Vagina (tissue), 2 donors: ENCODE measurements around the gene NAE1. TPM values are rescaled to one million over a fixed set of nuclear protein-coding genes. Genes with fewer than 3 reads are reported as not detected.

Experiments used
- DNase-seq, 2 donors: peaks; one replicate each; pipeline ENCODE4 v3.0.0-alpha.2; 2017; ENCODE audit errors: extremely low spot score in 2 of 2
- H3K27ac ChIP-seq: fragments of 200-600 bp; sonication (generic); one replicate; pipeline ENCODE4 v1.5.1; 2019
- H3K27me3 ChIP-seq: fragments of 200-600 bp; sonication (generic); one replicate; pipeline ENCODE4 v1.5.1; 2019
- H3K36me3 ChIP-seq, 2 donors: fragments of 200-600 bp; sonication (generic); one replicate each; pipeline ENCODE4 v1.5.1; 2017 to 2019
- H3K4me1 ChIP-seq: fragments of 200-600 bp; sonication (generic); one replicate; pipeline ENCODE4 v1.5.1; 2019
- H3K4me3 ChIP-seq, 2 donors: fragments of 200-600 bp; sonication (generic); 1 replicate in 1 of 2; 2 replicates in 1 of 2; pipeline ENCODE4 v1.5.1; 2016 to 2019
- H3K9me3 ChIP-seq: fragments of 200-600 bp; sonication (generic); one replicate; pipeline ENCODE4 v1.5.1; 2019
- CTCF ChIP-seq, 3 experiments: fragments of 450-650 bp in 2 of 3; fragments of 200-600 bp in 1 of 3; sonication (generic) in 1 of 3; IDR thresholded peaks; one replicate each; pipeline ENCODE4 v1.5.1; 2017 to 2019; ENCODE audit warnings: antibody characterized with exemption in 3 of 3, mild to moderate bottlenecking in 2 of 3, moderate library complexity in 2 of 3
- POLR2A ChIP-seq, 2 donors: fragments of 450-650 bp; IDR thresholded peaks; one replicate each; pipeline ENCODE4 v1.6.1; 2017; ENCODE audit warnings: antibody characterized with exemption in 2 of 2, mild to moderate bottlenecking in 2 of 2, moderate library complexity in 2 of 2
- POLR2AphosphoS5 ChIP-seq, 2 donors: sonication (generic); formaldehyde crosslinking; IDR thresholded peaks; one replicate each; pipeline ENCODE4 v1.9.0; 2017; ENCODE audit warnings: antibody characterized with exemption in 2 of 2, mild to moderate bottlenecking in 2 of 2, low read depth in 1 of 2; ENCODE audit not compliant: insufficient read depth in 1 of 2
- intact Hi-C: fragments of 100-400 bp; cut with DNase I; formaldehyde crosslinking; loops from one replicate; pipeline ENCODE4 v1.15.1; 2023
- total RNA-seq: library from RNA; depleted of rRNA; stranded (reverse); fragments of >200 nt; gene quantifications from one replicate; pipeline ENCODE4 v1.2.3, GENCODE V29; 2016

NAE1 gene
- 30.0 TPM for total RNA-seq

- peak; percentile 85 to 99 (median 88) for TF ChIP-seq CTCF (IDR thresholded peaks at IDR 0.05)
- peak in 1 of 2 donors; percentile 84 for TF ChIP-seq POLR2A (IDR thresholded peaks at IDR 0.05)
- TF ChIP-seq POLR2AphosphoS5 (IDR thresholded peaks at IDR 0.05; ENCODE audit: insufficient read depth in 1 of 2, low read depth in 1 of 2): peak in 1 of 2 donors; percentile 84
- H3K27me3 ChIP-seq: no peaks in the 10 kb centered on the region
- peaks cover 20% of the 10 kb centered on the region for H3K4me1 ChIP-seq
- peaks cover 0 to 6% of the 10 kb centered on the region in 2 donors for H3K36me3 ChIP-seq
- intact Hi-C loops: no loop called here
- peak within 1 kb of the TSS; percentile 71 to 72 for H3K4me3 ChIP-seq
- DNase-seq: peak in 1 of 2 donors; percentile 69
- H3K27ac ChIP-seq: peak within 1 kb of the TSS; percentile 89
- H3K9me3 ChIP-seq: no peaks in the 10 kb centered on the region
Measured at GRCh38 chr16:66830422-66831404, at the start of gene NAE1. Gene NAE1, minus strand, starts transcription at chr16:66830976. Its CDS starts 77 bp downstream, at chr16:66830899.

GRCh38 chr16:66878067-66878466 is 47.3 kb upstream of the NAE1 start:
- Histone ChIP-seq H3K27ac (no peak overlapping the region), H3K4me1 (peaks cover 20% of the 10 kb centered on the region), H3K9me3 (no peaks in the 10 kb centered on the region), H3K4me3 (no peak overlapping the region), H3K36me3 (no peaks in the 10 kb centered on the region), H3K27me3 (no peaks in the 10 kb centered on the region)
- TF ChIP-seq POLR2A (IDR thresholded peaks at IDR 0.05) (no peak), CTCF (IDR thresholded peaks at IDR 0.05) (no peak), POLR2AphosphoS5 (IDR thresholded peaks at IDR 0.05; ENCODE audit: insufficient read depth in 1 of 2, low read depth in 1 of 2) (no peak)
- intact Hi-C loops: loop anchor here (10.0 kb wide), 1 partner anchor 473 kb away; no protein-coding TSS in a partner anchor
- DNase-seq: no peak

- no peaks in the 10 kb centered on the region for H3K27me3 ChIP-seq
- no peak overlapping the region for H3K4me3 ChIP-seq
- no peaks in the 10 kb centered on the region for H3K36me3 ChIP-seq
- peak overlapping the region; percentile 24 for H3K27ac ChIP-seq
- no peak for DNase-seq
- intact Hi-C loops: loop anchor here (10.0 kb wide), 1 partner anchor 469 kb away; no protein-coding TSS in a partner anchor
- TF ChIP-seq POLR2A (IDR thresholded peaks at IDR 0.05) (no peak), POLR2AphosphoS5 (IDR thresholded peaks at IDR 0.05; ENCODE audit: insufficient read depth in 1 of 2, low read depth in 1 of 2) (no peak), CTCF (IDR thresholded peaks at IDR 0.05) (no peak)
- peaks cover 8% of the 10 kb centered on the region for H3K4me1 ChIP-seq
- H3K9me3 ChIP-seq: no peaks in the 10 kb centered on the region
Measured at GRCh38 chr16:66874079-66874775, 43.5 kb upstream of the NAE1 start.

- Histone ChIP-seq H3K9me3 (no peaks in the 10 kb centered on the region), H3K27me3 (no peaks in the 10 kb centered on the region), H3K4me1 (peaks cover 8% of the 10 kb centered on the region), H3K4me3 (peak overlapping the region in 1 of 2 donors; percentile 31), H3K36me3 (no peaks in the 10 kb centered on the region), H3K27ac (peak overlapping the region; percentile 76)
- no peak for TF ChIP-seq POLR2A (IDR thresholded peaks at IDR 0.05)
- TF ChIP-seq POLR2AphosphoS5 (IDR thresholded peaks at IDR 0.05; ENCODE audit: insufficient read depth in 1 of 2, low read depth in 1 of 2): no peak
- TF ChIP-seq CTCF (IDR thresholded peaks at IDR 0.05): no peak
- DNase-seq: no peak
- intact Hi-C loops: loop anchor here (10.0 kb wide), 1 partner anchor 469 kb away; no protein-coding TSS in a partner anchor
Measured at GRCh38 chr16:66873685-66874055, 42.9 kb upstream of the NAE1 start.
